Measurements from ENCODE around the gene NPIPA7. TPM values are rescaled to one million over a fixed set of nuclear protein-coding genes. Genes with fewer than 3 reads are reported as not detected.
"Not testable (repeated sequence)": the region's sequence is repeated elsewhere in the genome, so short reads cannot be mapped to it uniquely, and the experiment has no call there.

Gene NPIPA7
- not detected for polyA plus RNA-seq

GRCh38 chr16:16378840-16379239, at the start of gene NPIPA7:
TSS of gene NPIPA7 (plus strand) at chr16:16379140. CDS start at chr16:16379245, 105 bp downstream.
- H3K27me3 Mint-ChIP-seq, H3K36me3 Mint-ChIP-seq, H3K9me3 Mint-ChIP-seq, H3K4me1 Mint-ChIP-seq, H3K27ac Mint-ChIP-seq, H3K4me3 Mint-ChIP-seq: not testable (repeated sequence)

DNA sequence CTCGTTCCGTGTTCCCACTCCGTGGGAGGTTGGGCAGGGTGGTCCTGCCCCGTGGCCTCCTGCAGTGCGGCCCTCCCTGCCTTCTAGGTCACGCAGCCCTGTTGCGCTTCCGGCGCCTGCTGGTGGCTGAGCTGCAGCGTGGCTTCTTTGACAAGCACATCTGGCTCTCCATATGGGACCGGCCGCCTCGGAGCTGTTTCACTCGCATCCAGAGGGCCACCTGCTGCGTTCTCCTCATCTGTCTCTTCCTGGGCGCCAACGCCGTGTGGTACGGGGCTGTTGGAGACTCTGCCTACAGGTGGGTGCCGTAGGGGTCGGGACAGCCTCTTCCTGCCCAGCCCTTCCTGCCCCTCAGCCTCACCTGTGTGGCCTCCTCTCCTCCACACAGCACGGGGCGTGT, 47.5 kb upstream of the NPIPA7 start:
- H3K9me3 Mint-ChIP-seq, H3K27me3 Mint-ChIP-seq, H3K36me3 Mint-ChIP-seq, H3K27ac Mint-ChIP-seq, H3K4me1 Mint-ChIP-seq, H3K4me3 Mint-ChIP-seq: not testable (repeated sequence)

GRCh38 chr16:16357556-16357955, 21.4 kb upstream of the NPIPA7 start:
- not testable (repeated sequence) for H3K4me1 Mint-ChIP-seq, H3K27ac Mint-ChIP-seq, H3K4me3 Mint-ChIP-seq, H3K36me3 Mint-ChIP-seq, H3K27me3 Mint-ChIP-seq, H3K9me3 Mint-ChIP-seq

DNA sequence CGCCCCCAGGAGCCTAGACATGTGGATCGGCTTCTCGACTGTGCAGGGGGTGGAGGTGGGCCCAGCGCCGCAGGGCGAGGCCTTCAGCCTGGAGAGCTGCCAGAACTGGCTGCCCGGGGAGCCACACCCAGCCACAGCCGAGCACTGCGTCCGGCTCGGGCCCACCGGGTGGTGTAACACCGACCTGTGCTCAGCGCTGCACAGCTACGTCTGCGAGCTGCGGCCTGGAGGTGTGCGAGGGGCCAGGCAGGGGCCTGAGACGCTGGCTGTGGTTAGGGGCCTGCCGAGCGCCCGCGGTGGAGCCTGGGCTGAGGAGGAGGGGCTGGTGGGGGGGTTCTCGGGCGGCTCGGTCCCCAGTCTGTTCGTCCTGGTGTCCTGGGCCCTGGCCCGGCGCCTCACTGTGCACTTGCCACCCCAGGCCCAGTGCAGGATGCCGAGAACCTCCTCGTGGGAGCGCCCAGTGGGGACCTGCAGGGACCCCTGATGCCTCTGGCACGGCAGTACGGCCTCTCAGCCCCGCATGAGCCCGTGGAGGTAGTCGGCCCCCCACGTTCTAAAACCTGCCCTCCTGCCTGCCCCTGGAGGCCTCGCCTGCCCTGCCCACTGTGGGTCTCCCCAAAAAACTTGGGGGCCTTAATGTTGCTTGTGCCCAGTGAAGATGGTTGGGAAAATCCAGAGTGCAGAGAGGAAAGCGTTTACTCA, 20.2 kb upstream of the NPIPA7 start:
- not testable (repeated sequence) for H3K27me3 Mint-ChIP-seq, H3K4me3 Mint-ChIP-seq, H3K36me3 Mint-ChIP-seq, H3K9me3 Mint-ChIP-seq, H3K4me1 Mint-ChIP-seq, H3K27ac Mint-ChIP-seq

DNA sequence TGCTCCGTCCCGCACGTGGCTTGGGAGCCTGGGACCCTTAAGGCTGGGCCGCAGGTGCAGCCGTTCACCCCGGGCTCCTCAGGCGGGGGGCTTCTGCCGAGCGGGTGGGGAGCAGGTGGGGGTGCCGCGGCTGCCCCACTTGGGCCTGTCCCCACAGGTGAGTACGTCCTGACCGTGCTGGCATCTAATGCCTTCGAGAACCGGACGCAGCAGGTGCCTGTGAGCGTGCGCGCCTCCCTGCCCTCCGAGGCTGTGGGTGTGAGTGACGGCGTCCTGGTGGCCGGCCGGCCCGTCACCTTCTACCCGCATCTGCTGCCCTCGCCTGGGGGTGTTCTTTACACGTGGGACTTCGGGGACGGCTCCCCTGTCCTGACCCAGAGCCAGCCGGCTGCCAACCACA, 15.3 kb upstream of the NPIPA7 start:
- not testable (repeated sequence) for H3K4me3 Mint-ChIP-seq, H3K9me3 Mint-ChIP-seq, H3K27ac Mint-ChIP-seq, H3K27me3 Mint-ChIP-seq, H3K4me1 Mint-ChIP-seq, H3K36me3 Mint-ChIP-seq

DNA sequence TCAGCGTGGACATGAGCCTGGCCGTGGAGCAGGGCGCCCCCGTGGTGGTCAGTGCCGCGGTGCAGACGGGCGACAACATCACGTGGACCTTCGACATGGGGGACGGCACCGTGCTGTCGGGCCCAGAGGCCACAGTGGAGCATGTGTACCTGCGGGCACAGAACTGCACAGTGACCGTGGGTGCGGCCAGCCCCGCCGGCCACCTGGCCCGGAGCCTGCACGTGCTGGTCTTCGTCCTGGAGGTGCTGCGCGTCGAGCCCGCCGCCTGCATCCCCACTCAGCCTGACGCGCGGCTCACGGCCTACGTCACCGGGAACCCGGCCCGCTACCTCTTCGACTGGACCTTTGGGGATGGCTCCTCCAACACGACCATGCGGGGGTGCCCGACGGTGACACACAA, 14.8 kb upstream of the NPIPA7 start:
- H3K9me3 Mint-ChIP-seq, H3K4me1 Mint-ChIP-seq, H3K27ac Mint-ChIP-seq, H3K4me3 Mint-ChIP-seq, H3K36me3 Mint-ChIP-seq, H3K27me3 Mint-ChIP-seq: not testable (repeated sequence)

DNA sequence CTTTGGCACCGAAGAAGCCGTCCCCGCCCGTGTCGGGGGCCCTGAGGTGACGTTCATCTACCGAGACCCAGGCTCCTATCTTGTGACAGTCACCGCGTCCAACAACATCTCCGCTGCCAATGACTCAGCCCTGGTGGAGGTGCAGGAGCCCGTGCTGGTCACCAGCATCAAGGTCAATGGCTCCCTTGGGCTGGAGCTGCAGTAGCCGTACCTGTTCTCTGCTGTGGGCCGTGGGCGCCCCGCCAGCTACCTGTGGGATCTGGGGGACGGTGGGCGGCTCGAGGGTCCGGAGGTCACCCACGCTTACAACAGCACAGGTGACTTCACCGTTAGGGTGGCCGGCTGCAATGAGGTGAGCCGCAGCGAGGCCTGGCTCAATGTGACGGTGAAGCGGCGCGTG, 14.2 kb upstream of the NPIPA7 start:
- H3K4me1 Mint-ChIP-seq: not testable (repeated sequence)

DNA sequence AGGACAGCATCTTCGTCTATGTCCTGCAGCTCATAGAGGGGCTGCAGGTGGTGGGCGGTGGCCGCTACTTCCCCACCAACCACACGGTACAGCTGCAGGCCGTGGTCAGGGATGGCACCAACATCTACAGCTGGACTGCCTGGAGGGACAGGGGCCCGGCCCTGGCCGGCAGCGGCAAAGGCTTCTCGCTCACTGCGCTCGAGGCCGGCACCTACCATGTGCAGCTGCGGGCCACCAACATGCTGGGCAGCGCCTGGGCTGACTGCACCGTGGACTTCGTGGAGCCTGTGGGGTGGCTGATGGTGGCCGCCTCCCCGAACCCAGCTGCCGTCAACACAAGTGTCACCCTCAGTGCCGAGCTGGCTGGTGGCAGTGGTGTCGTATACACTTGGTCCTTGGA, 13.6 kb upstream of the NPIPA7 start:
- not testable (repeated sequence) for H3K27me3 Mint-ChIP-seq

More for the DNA sequence above, 14.2 kb upstream of the NPIPA7 start:
- H3K36me3 Mint-ChIP-seq, H3K4me3 Mint-ChIP-seq, H3K27ac Mint-ChIP-seq, H3K27me3 Mint-ChIP-seq, H3K9me3 Mint-ChIP-seq: not testable (repeated sequence)

DNA sequence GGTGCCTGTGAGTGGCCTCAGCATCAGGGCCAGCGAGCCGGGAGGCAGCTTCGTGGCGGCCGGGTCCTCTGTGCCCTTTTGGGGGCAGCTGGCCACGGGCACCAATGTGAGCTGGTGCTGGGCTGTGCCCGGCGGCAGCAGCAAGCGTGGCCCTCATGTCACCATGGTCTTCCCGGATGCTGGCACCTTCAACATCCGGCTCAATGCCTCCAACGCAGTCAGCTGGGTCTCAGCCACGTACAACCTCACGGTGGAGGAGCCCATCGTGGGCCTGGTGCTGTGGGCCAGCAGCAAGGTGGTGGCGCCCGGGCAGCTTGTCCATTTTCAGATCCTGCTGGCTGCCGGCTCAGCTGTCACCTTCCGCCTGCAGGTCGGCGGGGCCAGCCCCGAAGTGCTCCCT, 13.1 kb upstream of the NPIPA7 start:
- H3K4me1 Mint-ChIP-seq, H3K27ac Mint-ChIP-seq, H3K36me3 Mint-ChIP-seq, H3K9me3 Mint-ChIP-seq, H3K27me3 Mint-ChIP-seq, H3K4me3 Mint-ChIP-seq: not testable (repeated sequence)

More for the DNA sequence above, 13.6 kb upstream of the NPIPA7 start:
- H3K27ac Mint-ChIP-seq, H3K4me1 Mint-ChIP-seq, H3K4me3 Mint-ChIP-seq, H3K36me3 Mint-ChIP-seq, H3K9me3 Mint-ChIP-seq: not testable (repeated sequence)

DNA sequence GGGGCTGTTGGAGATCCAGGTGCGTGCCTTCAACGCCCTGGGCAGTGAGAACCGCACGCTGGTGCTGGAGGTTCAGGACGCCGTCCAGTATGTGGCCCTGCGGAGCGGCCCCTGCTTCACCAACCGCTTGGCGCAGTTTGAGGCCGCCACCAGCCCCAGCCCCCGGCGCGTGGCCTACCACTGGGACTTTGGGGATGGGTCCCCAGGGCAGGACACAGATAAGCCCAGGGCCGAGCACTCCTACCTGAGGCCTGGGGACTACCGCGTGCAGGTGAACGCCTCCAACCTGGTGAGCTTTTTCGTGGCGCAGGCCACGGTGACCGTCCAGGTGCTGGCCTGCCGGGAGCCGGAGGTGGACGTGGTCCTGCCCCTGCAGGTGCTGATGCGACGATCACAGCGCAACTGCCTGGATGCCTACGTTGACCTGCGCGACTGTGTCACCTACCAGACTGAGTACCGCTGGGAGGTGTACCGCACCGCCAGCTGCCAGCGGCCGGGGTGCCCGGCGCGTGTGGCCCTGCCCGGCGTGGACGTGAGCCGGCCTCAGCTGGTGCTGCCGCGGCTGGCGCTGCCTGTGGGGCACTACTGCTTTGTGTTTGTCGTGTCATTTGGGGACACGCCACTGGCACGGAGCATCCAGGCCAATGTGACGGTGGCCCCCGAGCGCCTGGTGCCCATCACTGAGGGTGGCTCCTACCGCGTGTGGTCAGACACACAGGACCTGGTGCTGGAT, 12.2 kb upstream of the NPIPA7 start:
- H3K4me1 Mint-ChIP-seq, H3K27me3 Mint-ChIP-seq, H3K27ac Mint-ChIP-seq, H3K9me3 Mint-ChIP-seq, H3K4me3 Mint-ChIP-seq, H3K36me3 Mint-ChIP-seq: not testable (repeated sequence)

DNA sequence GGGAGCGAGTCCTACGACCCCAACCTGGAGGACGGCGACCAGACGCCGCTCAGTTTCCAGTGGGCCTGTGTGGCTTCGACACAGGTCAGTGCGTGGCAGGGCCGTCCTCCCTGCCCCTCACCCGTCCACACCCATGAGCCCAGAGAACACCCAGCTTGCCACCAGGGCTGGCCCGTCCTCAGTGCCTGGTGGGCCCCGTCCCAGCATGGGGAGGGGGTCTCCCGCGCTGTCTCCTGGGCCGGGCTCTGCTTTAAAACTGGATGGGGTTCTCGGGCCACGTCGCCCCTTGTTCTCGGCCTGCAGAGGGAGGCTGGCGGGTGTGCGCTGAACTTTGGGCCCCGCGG, 11.7 kb upstream of the NPIPA7 start:
- H3K27me3 Mint-ChIP-seq, H3K4me1 Mint-ChIP-seq: not testable (repeated sequence)

DNA sequence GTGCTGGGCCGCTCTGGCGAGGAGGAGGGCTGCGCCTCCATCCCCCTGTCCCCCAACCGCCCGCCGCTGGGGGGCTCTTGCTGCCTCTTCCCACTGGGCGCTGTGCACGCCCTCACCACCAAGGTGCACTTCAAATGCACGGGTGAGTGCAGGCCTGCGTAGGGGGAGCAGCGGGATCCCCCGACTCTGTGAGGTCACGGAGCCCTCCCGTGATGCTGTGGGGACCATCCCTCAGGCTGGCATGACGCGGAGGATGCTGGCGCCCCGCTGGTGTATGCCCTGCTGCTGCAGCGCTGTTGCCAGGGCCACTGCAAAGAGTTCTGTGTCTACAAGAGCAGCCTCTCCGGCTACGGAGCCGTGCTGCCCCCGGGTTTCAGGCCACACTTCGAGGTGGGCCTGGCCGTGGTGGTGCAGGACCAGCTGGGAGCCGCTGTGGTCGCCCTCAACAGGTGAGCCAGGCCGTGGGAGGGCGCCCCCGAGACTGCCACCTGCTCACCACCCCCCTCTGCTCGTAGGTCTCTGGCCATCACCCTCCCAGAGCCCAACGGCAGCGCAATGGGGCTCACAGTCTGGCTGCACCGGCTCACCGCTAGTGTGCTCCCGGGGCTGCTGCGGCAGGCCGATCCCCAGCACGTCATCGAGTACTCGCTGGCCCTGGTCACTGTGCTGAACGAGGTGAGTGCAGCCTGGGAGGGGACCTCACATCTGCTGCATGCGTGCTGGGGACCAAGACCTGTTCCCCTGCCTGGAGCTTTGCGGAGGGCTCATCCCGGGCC, 9.7 kb upstream of the NPIPA7 start:
- not testable (repeated sequence) for H3K36me3 Mint-ChIP-seq, H3K4me3 Mint-ChIP-seq, H3K27ac Mint-ChIP-seq, H3K9me3 Mint-ChIP-seq, H3K4me1 Mint-ChIP-seq, H3K27me3 Mint-ChIP-seq

More for the DNA sequence above, 11.7 kb upstream of the NPIPA7 start:
- H3K27ac Mint-ChIP-seq, H3K9me3 Mint-ChIP-seq, H3K36me3 Mint-ChIP-seq, H3K4me3 Mint-ChIP-seq: not testable (repeated sequence)

GRCh38 chr16:16371136-16371735, 7.7 kb upstream of the NPIPA7 start:
- not testable (repeated sequence) for H3K9me3 Mint-ChIP-seq, H3K4me1 Mint-ChIP-seq, H3K27ac Mint-ChIP-seq, H3K4me3 Mint-ChIP-seq, H3K27me3 Mint-ChIP-seq, H3K36me3 Mint-ChIP-seq

GRCh38 chr16:16374192-16374591, 4.7 kb upstream of the NPIPA7 start:
- H3K4me1 Mint-ChIP-seq, H3K36me3 Mint-ChIP-seq, H3K4me3 Mint-ChIP-seq, H3K27ac Mint-ChIP-seq, H3K27me3 Mint-ChIP-seq, H3K9me3 Mint-ChIP-seq: not testable (repeated sequence)

- H3K27ac Mint-ChIP-seq, H3K36me3 Mint-ChIP-seq: not testable (repeated sequence)
Measured at GRCh38 chr16:16399685-16400084, 20.7 kb downstream of the NPIPA7 start.

GRCh38 chr16:16402333-16402732, 23.4 kb downstream of the NPIPA7 start:
- not testable (repeated sequence) for H3K4me1 Mint-ChIP-seq, H3K27me3 Mint-ChIP-seq, H3K4me3 Mint-ChIP-seq, H3K27ac Mint-ChIP-seq, H3K9me3 Mint-ChIP-seq, H3K36me3 Mint-ChIP-seq

More at GRCh38 chr16:16399685-16400084, 20.7 kb downstream of the NPIPA7 start:
- not testable (repeated sequence) for H3K4me1 Mint-ChIP-seq, H3K9me3 Mint-ChIP-seq, H3K27me3 Mint-ChIP-seq, H3K4me3 Mint-ChIP-seq

Measured in IgD-negative memory B cell (primary cell).